ENCODE results near the gene RIBC2. TPM values are rescaled to one million over a fixed set of nuclear protein-coding genes. Genes with fewer than 3 reads are reported as not detected.

Gene RIBC2
- total and polyA plus RNA-seq, 2 donors from 2014 or later = 1.0 TPM; not detected in 1

- Histone ChIP-seq H3K9ac (ENCODE audit: low read length in 3 of 3) (no peak overlapping the region), H3K36me3 (ENCODE audit: control insufficient read depth in 2 of 3, insufficient read depth in 3 of 3, low read length in 3 of 3) (no peaks in the 10 kb centered on the region), H3K4me3 (ENCODE audit: low read length in 3 of 3) (no peak overlapping the region), H3K27me3 (ENCODE audit: control insufficient read depth, insufficient read depth, low read length) (no peaks in the 10 kb centered on the region), H3K4me1 (ENCODE audit: control insufficient read depth in 2 of 3, insufficient read depth in 2 of 3, low read depth in 1 of 3, low read length in 3 of 3) (peaks cover 0 to 2% (median 2%) of the 10 kb centered on the region in 3 donors), H3K27ac (ENCODE audit: low read depth in 2 of 2, low read length in 2 of 2) (no peak overlapping the region), H3K9me3 (ENCODE audit: control insufficient read depth in 2 of 3, insufficient read depth in 1 of 3, low read length in 3 of 3) (no peaks in the 10 kb centered on the region)
- intact Hi-C loops (cut with DNase I) = no loop called here
- DNase-seq (no peak), FAIRE-seq (no peak)
- no peak for TF ChIP-seq CTCF (IDR thresholded peaks at IDR 0.05; ENCODE audit: borderline replicate concordance, extremely low read depth, insufficient read depth)
These were observed 36.8 kb downstream of the RIBC2 start for GRCh38 chr22:45450101-45450785.

- TF ChIP-seq CTCF (IDR thresholded peaks at IDR 0.05; ENCODE audit: borderline replicate concordance, extremely low read depth, insufficient read depth) = no peak
- Histone ChIP-seq H3K4me3 (ENCODE audit: low read length in 3 of 3) (no peak overlapping the region), H3K9ac (ENCODE audit: low read length in 3 of 3) (no peak overlapping the region), H3K9me3 (ENCODE audit: control insufficient read depth in 2 of 3, insufficient read depth in 1 of 3, low read length in 3 of 3) (no peaks in the 10 kb centered on the region), H3K4me1 (ENCODE audit: control insufficient read depth in 2 of 3, insufficient read depth in 2 of 3, low read depth in 1 of 3, low read length in 3 of 3) (peaks cover 0 to 2% (median 2%) of the 10 kb centered on the region in 3 donors), H3K27ac (ENCODE audit: low read depth in 2 of 2, low read length in 2 of 2) (no peak overlapping the region), H3K36me3 (ENCODE audit: control insufficient read depth in 2 of 3, insufficient read depth in 3 of 3, low read length in 3 of 3) (no peaks in the 10 kb centered on the region), H3K27me3 (ENCODE audit: control insufficient read depth, insufficient read depth, low read length) (no peaks in the 10 kb centered on the region)
- FAIRE-seq = no peak
- peak in 2 of 5 donors; percentile 41 to 75 for DNase-seq
- intact Hi-C loops (cut with DNase I) = no loop called here
These were observed 37.6 kb downstream of the RIBC2 start for GRCh38 chr22:45450921-45451651.

- DNase-seq = no peak
- Histone ChIP-seq H3K36me3 (ENCODE audit: control insufficient read depth in 2 of 3, insufficient read depth in 3 of 3, low read length in 3 of 3) (no peaks in the 10 kb centered on the region), H3K4me3 (ENCODE audit: low read length in 3 of 3) (no peak overlapping the region), H3K4me1 (ENCODE audit: control insufficient read depth in 2 of 3, insufficient read depth in 2 of 3, low read depth in 1 of 3, low read length in 3 of 3) (peaks cover 0 to 2% (median 2%) of the 10 kb centered on the region in 3 donors), H3K27me3 (ENCODE audit: control insufficient read depth, insufficient read depth, low read length) (no peaks in the 10 kb centered on the region), H3K27ac (ENCODE audit: low read depth in 2 of 2, low read length in 2 of 2) (no peak overlapping the region), H3K9ac (ENCODE audit: low read length in 3 of 3) (no peak overlapping the region), H3K9me3 (ENCODE audit: control insufficient read depth in 2 of 3, insufficient read depth in 1 of 3, low read length in 3 of 3) (no peaks in the 10 kb centered on the region)
- no peak for FAIRE-seq
- intact Hi-C loops (cut with DNase I) = no loop called here
- TF ChIP-seq CTCF (IDR thresholded peaks at IDR 0.05; ENCODE audit: borderline replicate concordance, extremely low read depth, insufficient read depth) = no peak
These were observed 38.5 kb downstream of the RIBC2 start for GRCh38 chr22:45451972-45452371.

Data from kidney (tissue), 14 donors.